ENCODE data around the gene RBM33. TPM values are rescaled to one million over a fixed set of nuclear protein-coding genes. Genes with fewer than 3 reads are reported as not detected.

The RBM33 gene
- total RNA-seq, 1 donor from 2014 or later = 77.0 TPM

GRCh38 chr7:155717010-155717744 is 72.7 kb downstream of the RBM33 start:
- intact Hi-C loops (cut with micrococcal nuclease) = no loop called here

- intact Hi-C loops (cut with micrococcal nuclease) = no loop called here
These were observed 76.6 kb downstream of the RBM33 start for GRCh38 chr7:155721056-155721455.

- intact Hi-C loops (cut with micrococcal nuclease) = no loop called here
These were observed 77.7 kb downstream of the RBM33 start for GRCh38 chr7:155722118-155722517.

- intact Hi-C loops (cut with micrococcal nuclease) = no loop called here
These were observed 78.5 kb downstream of the RBM33 start for GRCh38 chr7:155722936-155723335.

DNA sequence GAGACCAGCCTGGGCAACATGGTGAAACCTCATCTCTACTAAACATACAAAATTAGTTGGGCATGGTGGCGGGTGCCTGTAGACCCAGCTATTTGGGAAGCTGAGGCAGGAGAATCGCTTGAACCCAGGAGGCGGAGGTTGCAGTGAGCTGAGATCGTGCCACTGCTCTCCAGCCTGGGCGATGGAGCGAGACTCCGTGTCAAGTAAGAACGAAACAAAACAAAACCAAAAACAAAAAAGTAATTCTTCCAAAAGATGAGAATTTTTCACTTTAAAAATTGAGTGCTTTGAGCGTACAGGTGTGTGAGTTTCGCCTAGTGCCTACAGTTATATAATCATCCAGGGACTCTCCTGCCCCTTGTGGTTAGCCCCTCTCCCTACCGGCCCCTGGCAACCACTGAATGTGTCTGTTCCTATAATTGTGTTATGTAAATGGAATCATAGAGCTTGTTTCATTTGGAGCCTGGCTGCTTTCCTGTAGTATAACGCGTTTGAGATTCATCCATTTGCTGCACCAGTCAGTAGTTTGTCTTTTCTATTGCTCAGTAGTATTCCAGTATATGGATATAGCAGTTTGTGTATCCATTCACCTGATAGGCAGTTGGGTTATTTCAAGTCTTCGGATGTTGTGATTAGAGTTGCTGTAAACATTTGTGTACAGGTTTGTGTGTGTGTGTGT is 80.0 kb downstream of the RBM33 start:
- intact Hi-C loops (cut with micrococcal nuclease) = no loop called here

GRCh38 chr7:155725006-155725355 is 80.5 kb downstream of the RBM33 start:
- intact Hi-C loops (cut with micrococcal nuclease) = no loop called here

DNA sequence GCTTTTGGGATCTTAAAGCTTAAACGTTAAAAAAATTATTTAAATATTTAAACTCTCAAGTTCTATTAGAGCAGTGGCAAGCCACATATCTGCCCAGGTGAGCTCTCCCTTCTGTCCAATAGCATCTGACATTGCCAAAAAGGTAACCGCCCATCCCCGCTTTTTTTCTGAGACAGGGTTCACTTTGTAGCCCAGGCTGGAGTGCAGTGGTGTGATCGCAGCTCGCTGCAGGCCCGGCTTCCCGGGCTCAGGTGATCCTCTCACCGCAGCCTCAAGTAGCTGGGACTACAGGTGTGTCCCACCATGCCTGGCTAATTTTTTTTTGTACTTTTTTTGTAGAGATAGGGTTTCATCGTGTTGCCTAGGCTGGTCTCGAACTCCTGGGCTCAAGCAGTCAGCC is 83.2 kb downstream of the RBM33 start:
- intact Hi-C loops (cut with micrococcal nuclease) = no loop called here

- intact Hi-C loops (cut with micrococcal nuclease) = no loop called here
These were observed 83.7 kb downstream of the RBM33 start for GRCh38 chr7:155728116-155728515.

- intact Hi-C loops (cut with micrococcal nuclease) = loop anchor here (10.0 kb wide), 1 partner anchor 805 kb away; no protein-coding TSS in a partner anchor
These were observed 85.4 kb downstream of the RBM33 start for GRCh38 chr7:155729847-155730246.

- intact Hi-C loops (cut with micrococcal nuclease) = loop anchor here (10.0 kb wide), 1 partner anchor 807 kb away; no protein-coding TSS in a partner anchor
These were observed 86.9 kb downstream of the RBM33 start for GRCh38 chr7:155731380-155731779.

GRCh38 chr7:155731871-155732270 is 87.4 kb downstream of the RBM33 start:
- intact Hi-C loops (cut with micrococcal nuclease) = loop anchor here (10.0 kb wide), 1 partner anchor 807 kb away; no protein-coding TSS in a partner anchor

DNA sequence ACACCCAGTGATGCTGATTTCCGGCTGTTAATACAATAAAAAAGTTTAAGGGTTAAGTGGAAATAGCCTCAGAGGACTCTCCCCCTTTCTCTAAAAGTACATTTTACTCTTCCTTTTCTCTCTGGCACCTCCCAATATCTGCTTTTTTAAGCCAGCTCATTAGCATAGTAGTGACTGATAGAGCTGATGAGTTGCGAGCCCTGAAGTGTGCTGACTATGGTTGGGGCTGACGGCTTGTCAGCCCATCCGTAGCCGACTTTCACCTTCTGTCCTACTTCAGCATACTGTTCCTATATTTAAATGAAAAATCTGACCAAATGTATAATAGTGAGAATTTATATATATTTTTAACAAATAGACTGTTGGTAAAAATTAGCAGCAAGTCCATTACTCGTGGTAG is 87.8 kb downstream of the RBM33 start:
- intact Hi-C loops (cut with micrococcal nuclease) = loop anchor here (10.0 kb wide), 1 partner anchor 807 kb away; no protein-coding TSS in a partner anchor

DNA sequence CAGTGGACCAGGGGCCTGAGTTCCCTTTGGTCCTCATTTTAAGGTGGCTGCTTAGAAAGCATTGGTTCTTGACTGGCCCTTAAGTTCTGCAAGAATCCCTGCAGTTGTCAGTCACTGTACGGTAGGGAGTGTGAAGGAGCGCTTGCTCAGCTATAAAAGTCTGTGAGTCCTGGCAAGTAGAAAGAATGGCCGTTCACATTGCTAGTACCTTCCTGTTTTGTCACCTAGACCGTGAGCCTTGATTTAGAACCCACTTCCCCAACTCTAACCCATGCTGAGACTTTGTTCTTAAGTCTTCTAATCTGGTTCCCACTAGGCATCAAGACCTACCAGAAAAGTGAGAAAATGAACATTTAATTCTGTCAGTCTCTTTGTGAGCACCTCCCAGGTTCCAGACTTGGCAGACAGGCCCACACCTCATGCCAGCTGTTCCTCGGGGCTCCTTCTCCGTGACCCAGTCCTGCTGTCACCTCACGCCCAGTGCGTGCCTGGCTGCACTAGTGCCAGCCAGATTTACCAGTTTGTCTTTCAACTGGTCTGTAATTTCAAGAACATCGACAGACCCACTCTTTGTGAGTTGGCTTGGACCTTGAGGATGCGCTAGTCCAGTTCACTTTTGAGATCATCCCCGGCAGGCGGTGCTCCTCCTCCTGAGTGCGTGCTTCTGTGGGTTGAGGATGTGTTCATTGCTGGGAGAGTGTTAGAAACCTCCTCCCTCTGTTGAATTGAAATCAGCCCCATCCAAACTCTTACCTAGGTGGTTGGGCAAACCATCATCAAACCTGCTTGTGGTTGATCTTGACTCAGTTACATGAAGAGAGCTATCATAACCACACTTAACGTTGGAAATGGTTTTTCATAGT is 89.4 kb downstream of the RBM33 start:
- intact Hi-C loops (cut with micrococcal nuclease) = loop anchor here (10.0 kb wide), 1 partner anchor 809 kb away; no protein-coding TSS in a partner anchor

DNA sequence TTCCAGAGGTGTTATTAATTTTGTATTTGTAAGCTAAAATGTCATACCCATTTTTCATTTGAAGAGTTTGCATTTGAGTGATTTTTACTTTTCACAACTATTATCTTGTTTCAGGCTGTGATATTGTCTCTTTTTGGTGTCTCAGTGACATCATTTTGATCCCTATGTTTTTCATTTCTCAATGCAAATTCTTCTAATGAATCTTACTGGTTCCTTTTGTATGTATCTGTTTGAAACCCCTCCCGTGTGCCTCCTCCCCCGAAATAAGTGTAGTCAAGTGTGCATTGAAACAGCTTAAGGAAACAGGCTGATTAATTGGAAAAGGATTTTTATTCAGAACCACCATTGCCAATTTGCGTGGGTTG is 90.0 kb downstream of the RBM33 start:
- intact Hi-C loops (cut with micrococcal nuclease) = loop anchor here (10.0 kb wide), 1 partner anchor 810 kb away; no protein-coding TSS in a partner anchor

DNA sequence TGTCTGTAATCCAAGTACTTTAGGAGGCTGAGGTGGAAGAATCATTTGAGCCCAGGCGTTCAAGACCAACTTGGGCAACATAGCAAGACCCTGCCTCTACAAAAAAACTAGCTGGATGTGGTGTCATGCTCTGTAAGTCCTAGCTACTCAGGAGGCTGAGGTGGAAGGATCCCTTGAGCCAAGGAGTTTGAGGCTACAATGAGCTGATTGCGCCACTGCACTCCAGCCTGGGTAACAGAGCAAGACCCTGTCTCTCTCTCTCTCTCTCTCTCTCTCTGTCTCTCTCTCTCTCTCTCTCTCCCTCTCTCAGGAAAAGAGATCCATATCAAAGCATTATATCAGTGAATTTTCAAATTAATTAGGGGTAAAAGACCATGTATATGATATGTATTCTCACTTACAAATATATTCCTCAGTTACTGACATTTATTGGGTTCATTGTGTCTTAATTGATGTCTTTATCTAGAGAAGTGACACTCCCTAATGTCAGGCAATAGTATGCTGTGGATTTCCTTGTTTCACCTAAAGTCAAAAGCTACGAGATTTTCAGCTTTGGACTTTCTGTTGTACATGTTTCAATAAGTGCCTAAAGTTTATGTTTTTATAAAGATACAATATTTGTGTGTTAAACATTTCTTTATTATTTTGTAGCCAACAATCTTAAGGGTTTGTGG is 91.1 kb downstream of the RBM33 start:
- intact Hi-C loops (cut with micrococcal nuclease) = loop anchor here (10.0 kb wide), 1 partner anchor 811 kb away; no protein-coding TSS in a partner anchor

- intact Hi-C loops (cut with micrococcal nuclease) = loop anchor here (10.0 kb wide), 1 partner anchor 813 kb away; no protein-coding TSS in a partner anchor
These were observed 93.1 kb downstream of the RBM33 start for GRCh38 chr7:155737590-155737989.

DNA sequence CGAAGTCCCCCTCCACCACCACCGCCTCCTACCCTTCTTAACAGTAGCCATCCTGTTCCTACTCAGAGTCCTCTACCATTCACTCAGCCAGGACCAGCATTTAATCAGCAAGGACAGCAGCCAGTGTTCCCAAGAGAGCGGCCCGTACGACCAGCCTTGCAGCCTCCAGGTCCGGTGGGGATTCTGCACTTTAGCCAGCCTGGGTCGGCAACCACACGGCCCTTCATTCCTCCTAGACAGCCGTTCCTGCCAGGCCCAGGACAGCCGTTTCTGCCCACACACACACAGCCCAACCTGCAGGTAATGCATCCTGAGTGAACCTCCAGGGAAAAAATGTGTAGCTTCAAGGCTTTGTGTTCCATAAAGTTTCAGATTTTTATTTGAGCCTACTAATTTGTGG is 93.6 kb downstream of the RBM33 start:
- intact Hi-C loops (cut with micrococcal nuclease) = loop anchor here (1.0 to 10.0 kb wide), 3 partner anchors 93 to 813 kb away; partner anchors contain the start of gene RBM33

DNA sequence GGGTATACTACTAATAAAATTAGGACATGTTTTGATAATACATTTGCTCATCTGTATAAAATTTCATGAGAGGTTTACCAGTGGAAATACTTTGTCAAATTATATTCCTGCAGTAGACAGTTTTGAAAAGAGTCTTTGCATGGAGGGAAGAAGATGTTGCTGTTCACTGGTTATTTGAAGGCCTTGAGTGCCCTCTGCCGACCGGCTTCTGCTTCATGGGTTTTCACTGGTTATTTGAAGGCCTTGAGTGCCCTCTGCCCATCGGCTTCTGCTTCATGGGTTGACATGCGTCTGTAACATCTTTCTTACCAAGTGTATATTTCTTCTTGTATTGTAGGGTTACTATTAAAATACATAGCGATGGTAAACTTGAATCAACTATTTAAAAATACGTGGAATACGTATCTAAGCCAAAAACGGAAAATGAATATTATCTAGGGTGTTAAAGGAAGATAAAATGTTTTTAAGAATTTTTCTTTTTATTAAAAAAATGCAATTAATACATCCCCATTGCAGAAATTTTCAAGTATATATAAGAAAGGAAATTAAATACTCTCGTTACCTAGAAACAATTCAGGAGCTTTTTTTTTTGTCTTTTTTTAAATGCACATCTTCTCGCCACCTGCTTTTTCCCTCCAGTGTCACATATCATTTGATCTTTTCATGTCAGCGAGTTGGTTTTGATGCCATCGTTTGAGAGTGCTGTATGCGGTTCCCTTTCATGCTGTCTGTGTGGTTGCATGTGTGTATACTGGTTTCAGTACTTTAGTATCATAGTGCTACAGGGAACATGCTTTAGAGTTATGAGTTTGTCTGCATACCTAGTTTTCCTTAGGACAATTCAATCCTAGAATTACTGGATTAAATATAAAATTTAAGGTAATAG is 94.4 kb downstream of the RBM33 start:
- intact Hi-C loops (cut with micrococcal nuclease) = loop anchor here (1.0 to 10.0 kb wide), 5 partner anchors 25 to 814 kb away; partner anchors contain the start of gene RBM33

- intact Hi-C loops (cut with micrococcal nuclease) = loop anchor here (1.0 to 10.0 kb wide), 4 partner anchors 25 to 815 kb away; partner anchors contain the start of gene RBM33
These were observed 95.2 kb downstream of the RBM33 start for GRCh38 chr7:155739538-155740143.

Measured in T-helper 2 cell treated with Interferon-gamma antibody and Interleukin-4, amounts not matched to agents 100 ng/mL and 5 ng/mL, for 36 hours (primary cell).